NCI-H748 (cell line): Measurements from ENCODE around the gene CLASP2.
A peak's percentile ranks its signal among the peaks of the same experiment; 100 is the strongest.

Source experiments
- DNase-seq: peaks from one replicate; lab custom pipeline; 2025; ENCODE audit not compliant: unreplicated experiment; lab: John Stamatoyannopoulos, UW

Gene CLASP2

GRCh38 chr3:33639889-33640288 is 78.2 kb downstream of the CLASP2 start:
- DNase-seq, result no peak

- no peak for DNase-seq
These were observed 80.6 kb downstream of the CLASP2 start for GRCh38 chr3:33637482-33637881.

DNA sequence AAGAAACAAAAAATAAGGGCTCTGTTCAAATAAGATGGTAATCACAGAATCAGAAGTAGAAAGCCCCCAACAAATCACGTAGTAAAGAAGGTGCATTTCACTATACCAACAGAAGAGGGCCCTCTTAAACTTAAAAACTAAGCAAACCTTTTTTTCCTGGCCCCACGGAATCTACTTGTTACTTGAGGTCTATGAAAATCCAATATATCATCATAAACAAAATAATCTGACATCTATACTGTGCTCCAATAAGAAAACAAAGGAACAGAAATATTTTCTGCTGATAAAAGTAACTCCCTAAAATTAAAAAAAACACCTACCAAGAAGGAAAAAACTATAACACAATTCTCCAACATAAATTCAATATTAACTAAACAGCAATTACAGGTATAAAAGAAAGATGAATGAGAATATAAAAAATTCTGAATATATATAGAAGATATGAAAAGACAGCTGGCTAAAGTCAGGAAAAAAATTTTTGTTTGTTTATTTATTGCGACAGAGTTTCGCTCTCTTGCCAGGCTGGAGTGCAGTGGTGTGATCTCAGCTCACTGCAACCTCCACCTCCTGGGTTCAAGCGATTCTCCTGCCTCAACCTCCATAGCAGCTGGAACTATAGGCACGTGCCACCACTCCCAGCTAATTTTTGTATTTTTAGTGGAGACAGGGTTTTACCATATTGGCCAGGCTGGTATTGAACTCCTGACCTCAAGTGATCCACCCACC is 81.8 kb downstream of the CLASP2 start:
- peak; percentile 70 for DNase-seq

GRCh38 chr3:33634262-33634661 is 83.8 kb downstream of the CLASP2 start:
- DNase-seq, result no peak

DNA sequence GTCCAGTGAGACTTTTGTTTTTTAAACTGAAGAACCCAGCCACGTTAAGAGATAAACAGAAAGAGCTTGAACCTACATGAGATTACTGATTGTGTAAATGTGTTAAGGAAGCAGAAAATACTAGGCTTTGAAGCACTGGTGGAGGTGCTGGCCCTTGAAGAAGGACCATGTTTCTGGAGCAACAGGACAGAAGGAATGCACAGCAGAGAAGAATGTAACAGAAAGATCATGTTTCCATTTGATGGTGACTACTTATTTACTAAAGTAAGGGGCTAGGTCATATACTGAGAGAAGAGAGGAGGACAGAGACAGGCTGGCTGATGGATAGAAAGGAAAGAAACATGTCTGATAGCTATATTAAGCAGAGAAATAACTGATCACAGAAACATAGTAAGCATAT is 88.8 kb downstream of the CLASP2 start:
- no peak for DNase-seq

DNA sequence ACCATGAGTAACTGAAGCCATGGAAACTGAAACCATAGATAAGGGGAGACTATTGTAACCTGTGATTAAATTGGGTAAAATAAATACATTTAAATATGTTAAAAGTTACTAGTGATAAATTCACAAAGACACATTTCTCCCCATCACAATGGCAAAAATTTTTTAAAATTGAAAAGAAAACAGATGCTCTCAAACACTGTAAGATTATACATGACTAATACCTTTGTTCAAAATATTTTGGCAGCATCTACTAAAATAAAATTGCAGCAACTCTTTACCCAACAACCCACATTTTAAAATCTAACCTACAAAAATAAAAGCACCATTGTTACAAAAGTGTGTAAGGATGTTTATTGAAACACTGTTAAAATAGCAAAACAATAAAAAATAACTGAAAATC is 93.3 kb downstream of the CLASP2 start:
- DNase-seq, result no peak

DNA sequence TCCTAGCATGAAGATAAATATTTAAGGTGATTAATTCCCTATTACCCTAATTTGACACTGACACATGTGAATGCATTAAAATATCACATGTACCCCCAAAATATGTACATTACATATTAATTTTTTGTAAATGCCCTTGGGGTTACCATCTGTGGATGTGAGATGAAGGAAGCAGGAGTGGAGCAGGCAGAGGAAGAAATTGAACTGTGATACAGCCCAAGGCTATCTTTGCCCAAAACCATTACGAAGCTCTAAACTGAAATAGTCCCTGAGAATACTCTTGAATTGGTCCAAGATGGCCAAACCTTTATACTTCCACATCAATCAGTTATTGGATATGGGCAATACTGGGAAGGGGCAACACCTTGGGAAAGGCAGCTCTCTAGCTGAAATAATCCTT is 105.0 kb downstream of the CLASP2 start:
- no peak for DNase-seq

DNA sequence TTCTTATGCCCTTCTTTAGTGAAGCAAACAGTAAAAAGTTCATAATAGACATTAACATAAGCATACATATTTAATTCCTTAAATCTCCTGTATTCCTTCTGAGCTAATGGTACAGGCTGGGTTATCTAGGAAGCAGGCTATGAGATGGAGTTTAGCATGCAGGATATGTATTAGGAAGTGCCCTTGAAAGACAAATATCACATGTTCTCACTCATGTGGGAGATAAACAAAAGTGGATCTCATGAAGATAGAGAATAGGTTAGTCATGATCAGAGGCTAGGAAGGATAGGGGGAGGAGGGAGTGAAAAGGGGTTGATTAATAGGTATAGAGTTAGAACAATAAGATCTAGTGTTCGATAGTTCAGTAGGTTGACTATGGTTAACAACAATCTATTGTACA is 105.4 kb downstream of the CLASP2 start:
- DNase-seq, result no peak

DNA sequence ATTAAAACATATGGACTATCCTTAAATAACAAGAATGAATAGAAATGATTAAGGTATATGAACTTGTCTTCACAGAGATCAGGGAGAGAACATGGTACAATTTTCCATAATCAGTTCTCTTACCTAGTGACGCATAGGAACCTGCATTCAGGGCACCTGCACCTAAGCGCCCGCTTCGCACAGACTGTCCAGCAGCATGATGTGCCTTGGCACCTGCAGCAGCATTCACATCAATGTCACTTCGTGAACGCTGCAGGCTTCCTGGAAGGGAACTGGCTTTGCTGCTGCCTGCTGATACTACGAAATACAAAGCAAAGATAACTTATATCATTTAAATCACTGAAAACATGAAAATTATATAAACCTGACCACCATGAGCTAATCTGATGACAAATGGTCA is 115.2 kb downstream of the CLASP2 start:
- no peak for DNase-seq

- DNase-seq, result no peak
These were observed 120.8 kb downstream of the CLASP2 start for GRCh38 chr3:33597257-33597689.

DNA sequence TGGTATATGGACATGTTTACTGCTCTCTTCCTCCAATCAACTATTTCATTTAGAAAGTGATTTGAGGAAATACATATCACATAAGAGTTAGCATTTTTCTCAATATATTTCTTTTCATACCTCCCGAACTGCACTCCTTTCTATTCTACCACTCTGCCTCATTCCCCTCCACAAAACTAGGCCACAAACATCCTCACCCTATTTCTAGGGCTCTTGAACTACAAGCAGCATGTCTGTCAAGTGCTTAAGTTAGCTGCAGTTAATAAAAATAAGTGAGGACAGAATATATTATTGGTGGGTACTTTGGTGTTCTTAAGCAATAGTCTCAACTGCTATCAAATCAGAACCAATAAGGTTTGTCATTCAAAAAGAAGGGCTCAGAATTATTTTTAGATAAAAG is 125.1 kb downstream of the CLASP2 start:
- DNase-seq, result no peak

DNA sequence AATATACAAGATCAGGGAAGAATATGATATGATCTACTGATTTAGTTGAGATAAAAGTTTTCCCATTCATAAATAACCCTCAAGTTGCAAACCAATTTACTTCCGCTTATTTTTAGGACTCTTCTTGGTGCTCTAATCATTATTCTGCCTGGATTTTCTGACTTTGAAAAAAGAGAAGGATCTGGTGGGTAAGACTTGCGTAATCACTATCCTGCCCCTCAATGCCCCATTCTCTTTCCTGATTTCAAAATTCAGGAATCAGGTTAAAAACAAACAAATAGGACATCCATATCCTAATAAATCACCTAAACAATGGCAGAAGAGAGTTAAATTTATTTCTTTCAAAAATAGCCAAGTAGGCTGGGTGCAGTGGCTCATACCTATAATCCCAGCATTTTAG is 127.5 kb downstream of the CLASP2 start:
- DNase-seq, result no peak

DNA sequence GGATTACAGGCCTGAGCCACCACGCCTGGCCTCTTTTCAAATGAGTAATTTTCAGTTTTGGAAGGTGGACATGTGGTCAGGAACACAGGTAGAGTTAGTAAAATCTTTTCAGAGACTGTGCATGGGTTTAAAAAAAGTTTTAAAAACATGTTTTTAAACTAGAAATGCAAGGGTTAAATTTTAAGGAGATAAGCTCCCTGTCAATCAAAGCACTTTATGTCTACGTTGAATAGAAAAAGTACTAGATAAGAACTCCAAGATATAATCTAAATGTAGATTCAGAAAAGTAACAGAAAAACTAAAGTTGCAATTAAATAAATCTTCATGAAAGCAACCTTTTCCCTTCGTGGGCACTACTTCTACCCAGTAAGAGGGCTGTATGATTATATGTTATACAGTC is 131.7 kb downstream of the CLASP2 start:
- DNase-seq, result no peak

- no peak for DNase-seq
These were observed 135.8 kb downstream of the CLASP2 start for GRCh38 chr3:33582234-33582633.

GRCh38 chr3:33581666-33582065 is 136.4 kb downstream of the CLASP2 start:
- no peak for DNase-seq

DNA sequence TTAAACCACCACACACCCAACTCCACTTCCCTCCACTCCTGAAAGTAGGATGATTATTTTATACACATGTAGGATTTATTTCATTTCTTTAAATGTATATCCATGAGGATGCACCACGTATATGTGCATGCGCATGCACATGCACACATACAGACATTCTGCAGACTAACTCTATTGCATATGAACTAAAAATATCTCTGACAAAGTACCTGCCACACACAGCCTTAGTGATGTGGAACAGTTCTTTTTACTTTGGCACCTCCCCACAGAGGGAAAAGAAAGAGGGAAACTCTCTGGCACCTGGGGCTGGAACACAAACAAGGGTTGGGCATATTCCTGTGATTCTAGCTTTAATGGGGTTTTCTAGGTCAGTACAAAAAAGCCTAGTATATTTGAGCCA is 138.2 kb downstream of the CLASP2 start:
- DNase-seq, result no peak

DNA sequence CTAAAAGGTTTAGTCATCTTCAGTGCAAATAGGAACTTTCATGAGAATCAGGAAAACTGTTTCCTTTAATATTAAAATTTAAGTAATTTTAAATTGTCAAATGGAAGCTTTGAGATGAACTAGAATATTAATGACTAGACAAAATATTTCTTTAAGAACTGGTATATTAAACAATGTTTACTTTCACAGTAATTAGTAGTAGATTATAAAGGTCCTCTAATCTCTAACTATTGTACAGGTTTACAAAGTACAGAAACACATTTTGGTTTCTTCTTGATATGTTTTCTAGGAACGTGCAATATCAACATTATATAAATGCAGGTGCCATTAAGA is 138.9 kb downstream of the CLASP2 start:
- DNase-seq, result no peak

- no peak for DNase-seq
These were observed 139.5 kb downstream of the CLASP2 start for GRCh38 chr3:33578325-33579177.

- DNase-seq, result no peak
These were observed 140.5 kb downstream of the CLASP2 start for GRCh38 chr3:33577588-33577987.

- no peak for DNase-seq
These were observed 140.9 kb downstream of the CLASP2 start for GRCh38 chr3:33577173-33577572.

- DNase-seq, result no peak
These were observed 142.7 kb downstream of the CLASP2 start for GRCh38 chr3:33575311-33575710.

GRCh38 chr3:33557829-33558228 is 160.2 kb downstream of the CLASP2 start:
- no peak for DNase-seq

- DNase-seq, result no peak
These were observed 160.8 kb downstream of the CLASP2 start for GRCh38 chr3:33557279-33557678.
